ENCODE measurements around the gene LCT.
"Not testable (repeated sequence)": the region's sequence is repeated elsewhere in the genome, so short reads cannot be mapped to it uniquely, and the experiment has no call there.

LCT gene

DNA sequence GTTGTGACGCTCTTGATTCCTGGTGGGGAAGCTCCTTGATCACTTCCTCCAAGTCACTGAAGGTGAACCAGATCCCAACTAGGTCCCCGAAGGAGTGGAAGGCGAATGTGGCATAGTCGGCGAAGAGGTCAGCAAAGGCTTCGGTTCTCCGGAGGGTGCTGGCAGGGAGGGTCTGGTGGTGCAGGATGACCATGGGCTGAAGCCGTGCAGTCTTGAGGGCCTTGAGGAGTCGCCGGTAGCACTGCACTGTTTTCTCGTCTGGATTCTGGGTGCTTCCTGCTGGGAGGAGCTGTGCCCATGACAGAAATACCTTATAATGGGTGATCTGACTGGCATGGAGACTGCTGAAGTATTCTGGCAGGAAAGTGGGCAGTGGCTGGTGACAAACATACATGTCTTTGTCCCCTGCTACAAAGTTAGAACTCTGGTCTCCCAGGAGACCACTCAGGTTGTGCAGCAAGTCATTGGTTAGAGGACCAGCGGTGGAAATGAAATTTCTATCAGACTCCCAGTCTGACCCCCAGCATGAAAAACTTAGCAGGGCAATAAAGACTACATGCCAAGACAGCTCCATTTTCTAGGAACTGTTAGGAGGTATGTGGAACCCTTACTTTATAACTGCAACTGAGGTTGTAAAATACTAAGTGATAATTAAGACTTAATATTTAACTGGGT is at the start of gene LCT:
Gene LCT, minus strand, starts transcription at position 589 of the 675 bp plus-strand sequence. Its CDS starts 15 bp downstream, at position 574.
- Histone ChIP-seq H3K4me1 (ENCODE audit: control insufficient read depth in 1 of 2, insufficient read depth in 2 of 2, low read length in 2 of 2) (peaks cover 25 to 26% of the 10 kb centered on the region in 2 donors), H3K9ac (ENCODE audit: low read depth in 1 of 2, low read length in 2 of 2) (peak within 1 kb of the TSS; percentile 40 to 69), H3K27me3 (ENCODE audit: control insufficient read depth in 1 of 2, insufficient read depth in 2 of 2, low read length in 2 of 2) (no peaks in the 10 kb centered on the region), H3K4me3 (ENCODE audit: low read depth in 1 of 2, low read length in 2 of 2) (peak within 1 kb of the TSS; percentile 68 to 71), H3K36me3 (ENCODE audit: control insufficient read depth in 1 of 2, insufficient read depth in 2 of 2, low read length in 2 of 2) (peaks cover 0 to 3% of the 10 kb centered on the region in 2 donors), H3K9me3 (ENCODE audit: control insufficient read depth in 1 of 2, low read length in 2 of 2) (no peaks in the 10 kb centered on the region), H3K27ac (ENCODE audit: low read depth, low read length) (no peak within 1 kb of the TSS)

DNA sequence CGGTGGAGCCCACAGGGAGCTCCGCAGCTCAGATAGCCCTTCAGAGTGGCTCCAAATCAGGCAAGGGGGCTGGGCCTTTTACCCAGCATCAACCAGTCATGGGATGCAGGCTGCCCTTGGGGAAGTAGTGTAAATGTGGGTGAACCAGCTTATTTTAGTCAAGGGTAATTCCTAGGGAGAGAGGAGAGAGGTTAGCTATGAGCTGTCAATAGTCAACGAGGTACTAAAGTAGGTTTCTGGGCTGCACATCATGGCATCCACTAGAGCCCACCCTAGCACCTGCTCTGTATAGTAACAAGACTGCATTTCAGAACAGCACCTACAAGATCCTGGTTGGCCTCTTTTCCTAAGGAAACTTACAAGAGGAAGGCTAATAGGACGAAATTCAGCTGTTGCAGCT is 48.7 kb upstream of the LCT start:
- Histone ChIP-seq H3K27ac (ENCODE audit: low read depth, low read length) (no peak overlapping the region), H3K27me3 (ENCODE audit: control insufficient read depth in 1 of 2, insufficient read depth in 2 of 2, low read length in 2 of 2) (peaks cover 0 to 2% of the 10 kb centered on the region in 2 donors), H3K9me3 (ENCODE audit: control insufficient read depth in 1 of 2, low read length in 2 of 2) (no peaks in the 10 kb centered on the region), H3K4me3 (ENCODE audit: low read depth in 1 of 2, low read length in 2 of 2) (no peak overlapping the region), H3K36me3 (ENCODE audit: control insufficient read depth in 1 of 2, insufficient read depth in 2 of 2, low read length in 2 of 2) (no peaks in the 10 kb centered on the region), H3K9ac (ENCODE audit: low read depth in 1 of 2, low read length in 2 of 2) (no peak overlapping the region), H3K4me1 (ENCODE audit: control insufficient read depth in 1 of 2, insufficient read depth in 2 of 2, low read length in 2 of 2) (no peaks in the 10 kb centered on the region)

DNA sequence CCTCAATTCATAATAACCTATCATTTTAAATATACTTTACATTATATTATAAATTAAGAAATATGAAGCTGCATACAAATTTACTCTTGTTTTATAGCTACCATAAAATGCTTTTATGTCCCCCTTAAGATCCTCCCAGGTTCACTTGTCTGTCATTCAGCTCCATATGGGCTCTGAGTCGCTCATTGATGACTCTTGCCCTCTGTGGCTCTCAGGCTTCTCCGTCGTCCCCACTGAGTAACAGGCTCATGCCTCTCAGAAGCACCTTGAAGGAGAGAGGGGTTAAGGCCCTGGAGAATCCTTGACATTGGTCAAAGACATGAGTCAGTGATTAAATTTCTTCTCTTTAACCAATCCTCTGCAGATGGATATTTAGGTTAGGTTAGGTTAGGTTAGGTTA is 45.4 kb upstream of the LCT start:
- no peak overlapping the region for H3K9ac ChIP-seq (ENCODE audit: low read depth in 1 of 2, low read length in 2 of 2)
- no peaks in the 10 kb centered on the region for H3K36me3 ChIP-seq (ENCODE audit: control insufficient read depth in 1 of 2, insufficient read depth in 2 of 2, low read length in 2 of 2)
- no peak overlapping the region for H3K27ac ChIP-seq (ENCODE audit: low read depth, low read length)
- H3K4me3 ChIP-seq (ENCODE audit: low read depth in 1 of 2, low read length in 2 of 2): no peak overlapping the region
- no peaks in the 10 kb centered on the region for H3K4me1 ChIP-seq (ENCODE audit: control insufficient read depth in 1 of 2, insufficient read depth in 2 of 2, low read length in 2 of 2)
- H3K9me3 ChIP-seq (ENCODE audit: control insufficient read depth in 1 of 2, low read length in 2 of 2): no peaks in the 10 kb centered on the region
- H3K27me3 ChIP-seq (ENCODE audit: control insufficient read depth in 1 of 2, insufficient read depth in 2 of 2, low read length in 2 of 2): peaks cover 0 to 2% of the 10 kb centered on the region in 2 donors

DNA sequence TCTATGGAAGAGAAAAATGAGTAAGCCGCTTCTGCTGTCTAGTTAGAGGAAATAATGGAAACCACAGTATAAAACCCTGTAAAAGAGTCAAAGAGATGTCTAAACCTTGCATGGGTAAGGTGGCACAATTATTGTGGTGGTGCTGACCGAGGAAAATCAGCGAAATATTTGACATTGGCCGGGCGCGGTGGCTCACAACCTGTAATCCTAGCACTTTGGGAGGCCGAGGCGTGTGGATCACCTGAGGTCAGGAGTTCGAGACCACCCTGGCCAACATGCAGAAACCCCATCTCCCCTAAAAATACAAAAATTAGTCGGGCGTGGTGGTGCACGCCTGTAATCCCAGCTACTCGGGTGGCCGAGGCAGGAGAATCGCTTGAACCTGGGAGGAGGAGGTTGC is 39.8 kb upstream of the LCT start:
- H3K36me3 ChIP-seq (ENCODE audit: control insufficient read depth in 1 of 2, insufficient read depth in 2 of 2, low read length in 2 of 2); H3K27me3 ChIP-seq (ENCODE audit: control insufficient read depth in 1 of 2, insufficient read depth in 2 of 2, low read length in 2 of 2); H3K9me3 ChIP-seq (ENCODE audit: control insufficient read depth in 1 of 2, low read length in 2 of 2); H3K27ac ChIP-seq (ENCODE audit: low read depth, low read length): not testable (repeated sequence)
- H3K4me1 ChIP-seq (ENCODE audit: control insufficient read depth in 1 of 2, insufficient read depth in 2 of 2, low read length in 2 of 2): peaks cover 6 to 20% of the 10 kb centered on the region in 2 donors
- peak overlapping the region; percentile 82 to 87 for H3K4me3 ChIP-seq (ENCODE audit: low read depth in 1 of 2, low read length in 2 of 2)
- H3K9ac ChIP-seq (ENCODE audit: low read depth in 1 of 2, low read length in 2 of 2): peak overlapping the region in 1 of 2 donors; percentile 26

DNA sequence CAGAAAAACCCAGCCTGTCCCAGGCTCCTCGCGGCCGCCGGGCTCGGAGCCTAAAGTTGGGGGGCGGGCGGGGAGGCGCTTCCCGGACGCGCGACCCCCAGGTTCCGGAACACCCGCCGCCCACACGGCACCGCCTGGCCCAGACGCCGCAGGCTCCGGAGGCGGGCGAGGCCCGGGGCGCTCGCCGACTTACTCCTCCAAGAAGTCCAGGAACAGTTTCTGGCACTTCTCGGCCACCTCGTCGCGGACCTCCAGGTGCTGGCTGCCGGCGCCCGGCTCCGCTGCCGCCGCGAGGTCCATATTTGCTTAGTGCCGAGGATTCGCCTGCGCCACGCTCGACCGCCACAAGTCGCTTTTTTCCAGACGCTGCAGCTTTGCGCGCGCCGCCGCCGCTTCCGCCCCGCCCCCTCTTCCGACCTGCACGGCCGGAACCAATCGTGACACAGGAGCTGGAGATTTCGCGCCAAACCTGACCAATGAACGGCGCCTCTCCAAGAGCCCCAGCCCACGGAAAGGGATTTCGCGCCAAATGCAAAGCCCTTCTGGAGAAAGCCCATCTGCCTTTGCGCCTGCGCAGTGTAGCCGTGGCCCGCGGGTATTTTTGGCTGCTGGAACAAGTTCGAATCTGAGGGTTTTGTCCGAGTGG is 39.2 kb upstream of the LCT start, which contains the start of gene MCM6:
Gene MCM6, minus strand, starts transcription at position 378 of the 646 bp plus-strand sequence. Its CDS starts 78 bp downstream, at position 300.
- Histone ChIP-seq H3K27me3 (ENCODE audit: control insufficient read depth in 1 of 2, insufficient read depth in 2 of 2, low read length in 2 of 2) (no peaks in the 10 kb centered on the region), H3K9me3 (ENCODE audit: control insufficient read depth in 1 of 2, low read length in 2 of 2) (no peaks in the 10 kb centered on the region), H3K9ac (ENCODE audit: low read depth in 1 of 2, low read length in 2 of 2) (peak within 1 kb of the TSS; percentile 70 to 76), H3K4me1 (ENCODE audit: control insufficient read depth in 1 of 2, insufficient read depth in 2 of 2, low read length in 2 of 2) (peaks cover 6 to 20% of the 10 kb centered on the region in 2 donors), H3K36me3 (ENCODE audit: control insufficient read depth in 1 of 2, insufficient read depth in 2 of 2, low read length in 2 of 2) (peaks cover 0 to under 1% of the 10 kb centered on the region in 2 donors), H3K4me3 (ENCODE audit: low read depth in 1 of 2, low read length in 2 of 2) (peak within 1 kb of the TSS; percentile 82 to 87), H3K27ac (ENCODE audit: low read depth, low read length) (peak within 1 kb of the TSS; percentile 60)

DNA sequence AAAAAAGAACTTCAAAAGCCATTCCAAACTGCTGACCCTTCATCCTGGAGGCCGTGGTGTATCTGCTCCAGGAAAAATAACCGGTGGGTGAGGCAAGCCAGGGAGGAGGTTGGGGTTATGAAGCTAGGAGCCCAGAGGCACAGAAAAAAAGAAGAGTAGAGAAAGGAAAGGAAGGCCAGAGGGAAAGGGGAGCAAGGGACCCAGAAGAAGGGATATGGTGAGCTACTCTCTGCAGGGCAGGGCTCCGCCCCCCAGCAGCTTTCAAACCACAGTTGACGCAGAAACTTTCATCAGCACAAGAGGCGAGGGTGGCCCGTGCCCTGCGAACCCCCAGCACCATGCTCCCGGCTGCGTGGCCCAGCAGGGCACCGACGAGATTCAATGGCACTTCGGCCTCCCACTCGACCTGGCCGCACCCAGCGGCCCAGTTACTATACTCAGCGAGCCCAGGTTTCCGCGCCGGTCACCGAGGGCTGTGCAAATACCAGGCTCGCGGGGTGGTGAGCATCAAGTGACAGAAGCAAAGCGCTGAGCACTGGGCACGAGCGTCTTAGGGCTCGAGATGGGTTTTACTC is 38.6 kb upstream of the LCT start:
- H3K36me3 ChIP-seq (ENCODE audit: control insufficient read depth in 1 of 2, insufficient read depth in 2 of 2, low read length in 2 of 2): peaks cover 0 to 6% of the 10 kb centered on the region in 2 donors
- peak overlapping the region; percentile 70 to 76 for H3K9ac ChIP-seq (ENCODE audit: low read depth in 1 of 2, low read length in 2 of 2)
- H3K4me1 ChIP-seq (ENCODE audit: control insufficient read depth in 1 of 2, insufficient read depth in 2 of 2, low read length in 2 of 2): peaks cover 6 to 20% of the 10 kb centered on the region in 2 donors
- no peaks in the 10 kb centered on the region for H3K27me3 ChIP-seq (ENCODE audit: control insufficient read depth in 1 of 2, insufficient read depth in 2 of 2, low read length in 2 of 2)
- no peaks in the 10 kb centered on the region for H3K9me3 ChIP-seq (ENCODE audit: control insufficient read depth in 1 of 2, low read length in 2 of 2)
- H3K4me3 ChIP-seq (ENCODE audit: low read depth in 1 of 2, low read length in 2 of 2): peak overlapping the region; percentile 82 to 87
- no peak overlapping the region for H3K27ac ChIP-seq (ENCODE audit: low read depth, low read length)

DNA sequence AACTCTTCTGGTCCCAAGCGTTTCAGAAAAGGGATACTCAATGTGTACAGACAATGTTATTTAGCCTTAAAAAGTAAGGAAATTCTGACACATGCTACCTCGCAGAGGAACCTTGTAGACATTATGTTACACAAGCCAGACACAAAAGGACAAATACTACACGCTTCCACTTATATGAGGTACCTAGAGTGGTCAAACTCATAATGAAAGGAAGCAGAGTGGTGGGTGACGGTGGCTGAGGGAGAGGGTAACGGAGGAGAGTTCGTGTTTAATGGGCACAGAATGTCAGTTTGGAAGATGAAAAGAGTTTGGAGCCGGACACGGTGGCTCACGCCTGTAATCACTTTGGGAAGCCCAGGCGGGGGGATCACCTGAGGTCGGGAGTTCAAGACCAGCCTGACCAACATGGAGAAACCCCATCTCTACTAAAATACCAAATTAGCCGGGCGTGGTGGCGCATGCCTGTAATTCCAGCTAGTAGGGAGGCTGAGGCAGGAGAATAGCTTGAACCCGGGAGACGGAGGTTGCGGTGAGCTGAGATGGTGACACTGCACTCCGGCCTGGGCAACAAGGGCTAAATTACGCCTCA is 37.9 kb upstream of the LCT start:
- Histone ChIP-seq H3K27ac (ENCODE audit: low read depth, low read length) (no peak overlapping the region), H3K9me3 (ENCODE audit: control insufficient read depth in 1 of 2, low read length in 2 of 2) (no peaks in the 10 kb centered on the region), H3K4me3 (ENCODE audit: low read depth in 1 of 2, low read length in 2 of 2) (peak overlapping the region; percentile 82 to 87), H3K27me3 (ENCODE audit: control insufficient read depth in 1 of 2, insufficient read depth in 2 of 2, low read length in 2 of 2) (no peaks in the 10 kb centered on the region), H3K9ac (ENCODE audit: low read depth in 1 of 2, low read length in 2 of 2) (peak overlapping the region; percentile 70 to 76), H3K36me3 (ENCODE audit: control insufficient read depth in 1 of 2, insufficient read depth in 2 of 2, low read length in 2 of 2) (peaks cover 0 to 12% of the 10 kb centered on the region in 2 donors), H3K4me1 (ENCODE audit: control insufficient read depth in 1 of 2, insufficient read depth in 2 of 2, low read length in 2 of 2) (peaks cover 6 to 20% of the 10 kb centered on the region in 2 donors)

DNA sequence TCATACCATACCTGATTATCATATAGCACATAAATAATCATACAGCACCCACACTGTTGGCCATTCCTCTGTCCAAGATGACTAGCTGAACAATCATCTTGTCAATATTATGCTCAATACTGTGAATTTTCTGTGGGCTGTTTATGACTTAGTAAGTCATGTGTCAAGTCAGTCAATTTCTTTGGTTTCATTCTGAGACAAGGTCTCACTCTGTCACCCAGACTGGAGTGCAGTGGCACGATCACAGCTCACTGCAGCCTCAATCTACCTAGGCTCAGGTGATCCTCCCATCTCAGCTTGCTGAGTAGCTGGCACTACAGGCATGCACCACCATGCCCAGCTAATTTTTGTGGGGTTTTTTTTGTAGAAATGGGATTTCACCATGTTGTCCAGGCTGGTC is 33.6 kb upstream of the LCT start:
- Histone ChIP-seq H3K4me3 (ENCODE audit: low read depth in 1 of 2, low read length in 2 of 2) (no peak overlapping the region), H3K27me3 (ENCODE audit: control insufficient read depth in 1 of 2, insufficient read depth in 2 of 2, low read length in 2 of 2) (no peaks in the 10 kb centered on the region), H3K9ac (ENCODE audit: low read depth in 1 of 2, low read length in 2 of 2) (no peak overlapping the region), H3K27ac (ENCODE audit: low read depth, low read length) (no peak overlapping the region), H3K36me3 (ENCODE audit: control insufficient read depth in 1 of 2, insufficient read depth in 2 of 2, low read length in 2 of 2) (peaks cover 11 to 42% of the 10 kb centered on the region in 2 donors), H3K9me3 (ENCODE audit: control insufficient read depth in 1 of 2, low read length in 2 of 2) (no peaks in the 10 kb centered on the region), H3K4me1 (ENCODE audit: control insufficient read depth in 1 of 2, insufficient read depth in 2 of 2, low read length in 2 of 2) (peaks cover 6 to 17% of the 10 kb centered on the region in 2 donors)

DNA sequence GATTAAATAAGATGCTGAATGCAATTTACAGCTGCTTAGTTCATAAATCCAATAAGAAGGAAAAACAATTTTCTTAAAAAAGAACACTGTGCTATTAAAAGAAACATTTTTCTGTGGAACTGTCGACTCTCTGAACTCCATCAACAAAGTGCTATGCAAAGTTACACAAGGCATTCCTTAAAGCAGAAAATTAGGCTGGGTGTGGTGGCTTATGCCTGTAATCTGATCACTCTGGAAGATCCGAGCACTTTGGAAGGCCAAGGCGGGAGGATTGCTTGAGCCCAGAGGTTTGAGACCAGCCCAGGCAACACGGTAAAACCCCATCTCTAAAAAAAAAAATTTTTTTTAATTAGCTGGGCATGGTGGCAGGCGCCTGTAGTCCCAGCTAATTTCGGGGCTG is 26.2 kb upstream of the LCT start:
- Histone ChIP-seq H3K9me3 (ENCODE audit: control insufficient read depth in 1 of 2, low read length in 2 of 2) (no peaks in the 10 kb centered on the region), H3K4me3 (ENCODE audit: low read depth in 1 of 2, low read length in 2 of 2) (no peak overlapping the region), H3K27ac (ENCODE audit: low read depth, low read length) (no peak overlapping the region), H3K9ac (ENCODE audit: low read depth in 1 of 2, low read length in 2 of 2) (no peak overlapping the region), H3K4me1 (ENCODE audit: control insufficient read depth in 1 of 2, insufficient read depth in 2 of 2, low read length in 2 of 2) (no peaks in the 10 kb centered on the region), H3K27me3 (ENCODE audit: control insufficient read depth in 1 of 2, insufficient read depth in 2 of 2, low read length in 2 of 2) (no peaks in the 10 kb centered on the region), H3K36me3 (ENCODE audit: control insufficient read depth in 1 of 2, insufficient read depth in 2 of 2, low read length in 2 of 2) (peaks cover 19 to 65% of the 10 kb centered on the region in 2 donors)

DNA sequence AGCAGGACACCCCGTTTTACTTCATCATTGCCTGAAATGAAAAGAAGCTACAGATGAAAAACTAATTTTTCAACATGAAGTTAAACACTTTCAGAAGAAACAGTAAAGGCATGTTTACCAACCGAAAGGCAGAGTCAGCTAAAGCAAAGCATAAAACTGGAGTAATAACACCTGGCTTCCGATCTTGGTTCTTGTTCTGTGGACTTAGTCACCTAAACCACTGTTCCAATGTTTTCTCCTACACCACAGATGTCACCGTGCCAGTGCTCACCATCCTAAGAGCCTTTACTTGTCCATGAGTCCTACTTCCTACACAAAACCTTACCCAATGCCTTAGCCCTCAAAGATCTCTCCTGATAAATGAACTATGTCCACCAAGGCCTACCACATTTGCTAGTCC is 25.7 kb upstream of the LCT start:
- Histone ChIP-seq H3K27ac (ENCODE audit: low read depth, low read length) (no peak overlapping the region), H3K27me3 (ENCODE audit: control insufficient read depth in 1 of 2, insufficient read depth in 2 of 2, low read length in 2 of 2) (no peaks in the 10 kb centered on the region), H3K9me3 (ENCODE audit: control insufficient read depth in 1 of 2, low read length in 2 of 2) (no peaks in the 10 kb centered on the region), H3K36me3 (ENCODE audit: control insufficient read depth in 1 of 2, insufficient read depth in 2 of 2, low read length in 2 of 2) (peaks cover 19 to 65% of the 10 kb centered on the region in 2 donors), H3K9ac (ENCODE audit: low read depth in 1 of 2, low read length in 2 of 2) (no peak overlapping the region), H3K4me3 (ENCODE audit: low read depth in 1 of 2, low read length in 2 of 2) (no peak overlapping the region), H3K4me1 (ENCODE audit: control insufficient read depth in 1 of 2, insufficient read depth in 2 of 2, low read length in 2 of 2) (no peaks in the 10 kb centered on the region)
